ENCODE measurements around the gene ART5.

Gene ART5

DNA sequence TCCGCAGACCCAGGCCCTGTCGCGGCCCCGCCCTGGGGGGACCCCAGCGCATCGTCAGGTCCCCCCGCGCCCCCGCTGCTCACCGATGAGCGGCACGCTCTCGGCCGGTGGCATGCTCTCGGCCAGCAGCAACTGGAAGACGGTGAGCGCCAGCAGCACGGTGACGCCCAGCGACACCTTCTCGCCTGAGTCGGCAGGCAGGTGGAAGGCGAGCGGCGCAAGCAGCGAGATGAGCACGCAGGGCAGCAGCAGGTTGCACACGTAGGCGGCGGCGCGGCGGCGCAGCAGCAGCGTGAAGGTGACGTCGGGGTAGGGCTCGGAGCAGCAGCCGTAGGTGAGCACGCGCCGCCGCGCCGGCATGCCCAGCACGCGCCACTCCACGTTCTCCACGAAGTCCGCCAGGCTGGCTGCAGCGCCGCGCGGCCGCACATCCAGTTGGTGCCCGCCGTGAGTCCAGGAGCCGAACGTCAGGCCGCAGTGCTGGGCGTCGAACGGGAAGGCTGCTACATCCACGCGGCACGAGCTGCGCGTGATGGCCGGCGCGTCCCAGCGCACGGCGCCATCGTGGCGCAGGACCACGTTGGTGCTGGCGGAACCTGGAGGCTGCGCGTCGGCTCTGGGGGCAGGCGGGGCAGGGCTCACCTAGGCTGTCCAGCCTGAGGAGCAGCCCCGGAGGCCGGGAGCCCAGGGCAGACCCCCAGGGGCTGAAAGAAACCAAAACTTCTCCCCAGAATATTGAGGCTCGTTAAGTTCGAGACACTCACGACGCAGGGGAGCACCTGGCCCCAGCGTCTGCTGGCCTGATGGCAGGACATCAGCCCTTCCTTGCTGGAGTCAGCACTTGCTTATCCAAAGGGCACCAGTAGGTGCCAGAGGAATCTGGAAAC lies 25.6 kb upstream of the ART5 start:
- TF ChIP-seq, protein P1, sequence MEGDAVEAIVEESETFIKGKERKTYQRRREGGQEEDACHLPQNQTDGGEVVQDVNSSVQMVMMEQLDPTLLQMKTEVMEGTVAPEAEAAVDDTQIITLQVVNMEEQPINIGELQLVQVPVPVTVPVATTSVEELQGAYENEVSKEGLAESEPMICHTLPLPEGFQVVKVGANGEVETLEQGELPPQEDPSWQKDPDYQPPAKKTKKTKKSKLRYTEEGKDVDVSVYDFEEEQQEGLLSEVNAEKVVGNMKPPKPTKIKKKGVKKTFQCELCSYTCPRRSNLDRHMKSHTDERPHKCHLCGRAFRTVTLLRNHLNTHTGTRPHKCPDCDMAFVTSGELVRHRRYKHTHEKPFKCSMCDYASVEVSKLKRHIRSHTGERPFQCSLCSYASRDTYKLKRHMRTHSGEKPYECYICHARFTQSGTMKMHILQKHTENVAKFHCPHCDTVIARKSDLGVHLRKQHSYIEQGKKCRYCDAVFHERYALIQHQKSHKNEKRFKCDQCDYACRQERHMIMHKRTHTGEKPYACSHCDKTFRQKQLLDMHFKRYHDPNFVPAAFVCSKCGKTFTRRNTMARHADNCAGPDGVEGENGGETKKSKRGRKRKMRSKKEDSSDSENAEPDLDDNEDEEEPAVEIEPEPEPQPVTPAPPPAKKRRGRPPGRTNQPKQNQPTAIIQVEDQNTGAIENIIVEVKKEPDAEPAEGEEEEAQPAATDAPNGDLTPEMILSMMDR (conservative IDR thresholded peaks at IDR 0.05; ENCODE audit: low read length), result no peak
- no peak for DNase-seq (ENCODE audit: low read depth)
- H3K4me3 ChIP-seq (ENCODE audit: low read length), result no peak overlapping the region

DNA sequence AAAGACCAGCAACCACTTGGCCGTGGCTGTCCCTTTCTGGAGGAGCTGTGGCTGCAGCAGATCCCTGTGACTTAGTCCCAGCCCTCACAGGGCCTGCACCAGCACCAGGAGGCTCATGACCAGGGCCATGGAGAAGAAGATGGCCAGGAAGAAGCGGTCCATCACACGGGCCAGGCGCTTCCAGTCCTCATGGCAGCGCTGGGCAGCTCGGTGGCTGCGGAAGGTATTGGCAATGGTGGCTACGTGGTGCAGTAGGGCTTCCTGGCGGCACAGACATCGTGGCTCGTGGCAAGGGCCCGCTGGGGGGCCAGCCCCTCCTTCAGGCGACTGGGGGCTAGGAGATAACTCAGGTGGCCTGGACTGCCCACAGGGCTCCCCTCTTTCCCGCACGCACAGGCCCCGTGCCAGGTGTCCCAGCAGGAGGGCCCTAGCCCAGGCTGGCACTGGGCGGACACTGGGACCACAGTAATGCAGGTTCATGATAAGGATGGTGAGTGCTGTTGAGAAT lies 24.3 kb upstream of the ART5 start:
- DNase-seq (ENCODE audit: low read depth), result no peak
- TF ChIP-seq, protein P1 (conservative IDR thresholded peaks at IDR 0.05; ENCODE audit: low read length), result no peak
- no peak overlapping the region for H3K4me3 ChIP-seq (ENCODE audit: low read length)

DNA sequence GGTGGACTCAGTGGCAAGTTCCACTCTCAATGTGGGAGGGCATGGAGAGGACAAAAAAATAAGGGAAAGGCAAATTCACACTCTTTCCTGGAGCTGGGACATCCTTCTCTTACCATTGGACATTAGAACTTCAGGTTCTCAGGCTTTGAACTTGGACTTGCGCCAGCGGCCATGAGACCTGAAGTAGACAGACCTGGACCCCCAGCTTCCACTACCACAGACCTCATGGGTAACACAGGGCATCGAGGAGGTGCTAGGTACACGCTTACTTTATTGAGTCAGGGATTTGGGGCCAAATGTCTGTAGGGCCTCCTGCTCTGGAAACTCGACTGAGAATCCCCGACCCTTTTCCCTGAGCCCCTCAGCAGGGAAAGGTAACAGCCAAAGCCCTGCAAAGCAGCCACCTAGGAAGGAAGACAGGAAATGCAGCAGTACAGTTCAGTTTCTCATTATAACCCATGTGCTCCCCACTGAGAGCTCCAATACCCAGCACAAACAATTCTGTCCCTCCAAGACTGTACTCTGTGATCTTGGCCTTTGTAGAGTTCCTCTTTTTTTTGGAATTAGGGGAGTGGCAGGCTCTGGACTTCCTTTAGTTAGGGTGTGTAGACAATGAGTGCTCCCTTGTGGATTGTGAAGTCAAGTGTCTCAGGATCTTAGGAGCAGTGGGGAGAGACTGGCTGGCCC lies 23.7 kb upstream of the ART5 start:
- TF ChIP-seq, protein P1 (conservative IDR thresholded peaks at IDR 0.05; ENCODE audit: low read length), result no peak
- DNase-seq (ENCODE audit: low read depth), result no peak

DNA sequence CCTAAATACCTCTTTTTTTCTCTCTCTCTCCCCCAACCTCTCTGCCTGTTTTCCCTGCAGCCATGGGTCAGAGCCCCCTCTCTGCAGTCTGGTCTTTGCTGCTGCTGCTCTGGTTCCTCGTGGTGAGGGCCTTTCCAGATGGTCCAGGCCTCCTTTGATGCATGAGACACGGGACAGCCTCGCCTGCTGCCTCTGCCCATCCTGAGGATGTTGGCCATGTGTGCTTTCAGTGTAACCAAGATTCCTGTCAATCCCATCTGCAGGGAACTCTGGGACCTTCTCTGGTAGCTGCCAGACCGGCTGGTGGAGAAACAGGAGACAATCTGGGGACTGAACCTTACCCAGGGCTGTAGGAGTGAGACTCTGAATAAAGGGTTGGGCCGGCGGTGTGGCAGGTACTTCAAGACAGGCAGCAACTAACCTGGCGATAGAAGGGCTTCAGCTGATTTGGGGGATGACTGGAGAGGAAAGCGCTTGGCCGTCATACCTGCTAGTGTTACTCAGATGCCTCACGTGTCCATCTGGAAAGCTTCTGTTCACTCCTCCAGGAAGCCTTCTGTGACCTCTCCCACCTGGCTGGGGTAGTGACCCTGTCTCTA lies 22.3 kb upstream of the ART5 start:
- no peak for DNase-seq (ENCODE audit: low read depth)
- TF ChIP-seq, protein P1 (conservative IDR thresholded peaks at IDR 0.05; ENCODE audit: low read length), result no peak
- H3K4me3 ChIP-seq (ENCODE audit: low read length), result no peak overlapping the region

More for the DNA sequence above, 23.7 kb upstream of the ART5 start:
- H3K4me3 ChIP-seq (ENCODE audit: low read length), result no peak overlapping the region

DNA sequence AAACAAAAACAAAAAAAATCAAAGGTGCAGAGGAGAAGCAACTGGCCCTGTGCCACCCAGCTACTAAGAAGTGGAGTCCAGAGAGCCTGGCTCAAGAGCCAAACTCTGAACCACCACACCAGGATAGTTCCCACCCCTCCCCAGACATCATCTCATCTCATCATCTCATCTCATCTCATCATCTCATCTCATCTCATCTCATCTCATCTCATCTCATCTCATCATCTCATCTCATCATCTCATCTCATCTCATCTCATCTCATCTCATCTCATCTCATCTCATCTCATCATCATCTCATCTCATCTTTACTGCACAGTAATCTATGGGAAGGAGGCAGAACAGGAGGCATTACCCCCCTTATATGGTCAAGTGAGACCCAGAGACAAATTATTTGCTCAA lies 21.1 kb upstream of the ART5 start:
- TF ChIP-seq, protein P1 (conservative IDR thresholded peaks at IDR 0.05; ENCODE audit: low read length), result no peak
- no peak for DNase-seq (ENCODE audit: low read depth)

DNA sequence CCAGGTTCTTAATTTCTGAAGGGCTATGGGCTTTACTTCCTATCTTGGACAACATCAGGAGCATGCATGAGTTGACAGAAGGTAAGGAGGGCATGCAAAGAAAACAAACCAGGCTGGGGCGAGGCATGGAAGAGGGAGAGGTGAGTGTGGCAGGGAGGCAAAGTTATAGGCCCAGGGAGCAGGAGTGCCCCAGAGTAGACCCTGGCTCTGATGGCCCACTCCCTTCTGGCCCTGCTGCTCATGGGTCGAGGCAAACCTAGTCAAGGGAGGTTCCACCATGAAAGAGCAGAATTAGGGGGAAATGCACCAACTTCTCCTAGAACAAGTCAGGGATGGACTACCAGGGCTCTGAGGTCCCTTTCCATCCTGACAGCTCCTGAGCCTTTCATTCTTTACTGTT lies 19.2 kb upstream of the ART5 start:
- DNase-seq (ENCODE audit: low read depth), result no peak
- TF ChIP-seq, protein P1 (conservative IDR thresholded peaks at IDR 0.05; ENCODE audit: low read length), result no peak
- no peak overlapping the region for H3K4me3 ChIP-seq (ENCODE audit: low read length)

More for the DNA sequence above, 21.1 kb upstream of the ART5 start:
- no peak overlapping the region for H3K4me3 ChIP-seq (ENCODE audit: low read length)
